Endothelial cell of umbilical vein (primary cell): Measurements from ENCODE around the gene ADH1B. TPM values are rescaled to one million over a fixed set of nuclear protein-coding genes. Genes with fewer than 3 reads are reported as not detected.

Experiments
- BruUV-seq: library from RNA; stranded (reverse); fragments of 400-500 nt; replicated peaks from 2 replicates; lab custom pipeline; 2021; lab: Mats Ljungman, UMichigan
- CTCF ChIA-PET: fragments of 300-600, 350-600 bp; sonication (Branson Sonifier 250); formaldehyde crosslinking; loops from one replicate; lab custom pipeline; 2021; ENCODE audit warnings: antibody characterized with exemption, inconsistent platforms; lab: Charles Lee
- POLR2A ChIA-PET: fragments of 300-600, 350-600 bp; sonication (Branson Sonifier 250); formaldehyde crosslinking; loops from one replicate; lab custom pipeline; 2021; ENCODE audit warnings: antibody characterized with exemption, inconsistent platforms; lab: Charles Lee
- DNase-seq: peaks from one replicate; pipeline ENCODE4 v3.0.0-alpha.2; 2011; ENCODE audit warnings: low read depth, low spot score
- FAIRE-seq: peaks from 2 replicates; lab custom pipeline; 2011; peaks lifted over from hg19 to GRCh38; lab: Jason Lieb, UNC
- H2AFZ ChIP-seq: 2 replicates; pipeline ENCODE4 v1.6.0; 2012; ENCODE audit warnings: low read depth, low read length, control low read depth, inconsistent platforms
- H3K27ac ChIP-seq: 2 replicates; pipeline ENCODE4 v1.5.1; 2011; ENCODE audit warnings: low read depth, mild to moderate bottlenecking, control low read depth, low read length, moderate library complexity; ENCODE audit not compliant: insufficient read depth
- H3K27me3 ChIP-seq, 2 experiments: 2 replicates each; pipeline versions ENCODE4 v1.6.0 to v1.6.1; 2011; ENCODE audit warnings: low read length in 2 of 2, mixed read lengths in 1 of 2; ENCODE audit not compliant: control insufficient read depth in 2 of 2, insufficient read depth in 2 of 2
- H3K36me3 ChIP-seq, 2 experiments: 2 replicates in 1 of 2; 3 replicates in 1 of 2; pipeline ENCODE4 v1.5.1; 2011; ENCODE audit warnings: low read length in 2 of 2, mild to moderate bottlenecking in 1 of 2, moderate library complexity in 1 of 2; ENCODE audit not compliant: control insufficient read depth in 2 of 2, insufficient read depth in 2 of 2; ENCODE audit errors: extremely low read depth in 1 of 2
- H3K4me1 ChIP-seq: 3 replicates; pipeline ENCODE4 v1.5.1; 2011; ENCODE audit warnings: mild to moderate bottlenecking, low read length; ENCODE audit not compliant: control insufficient read depth, insufficient read depth; ENCODE audit errors: extremely low read depth
- H3K4me2 ChIP-seq: 2 replicates; pipeline ENCODE4 v1.6.1; 2011; ENCODE audit warnings: low read length, control low read depth, mixed read lengths; ENCODE audit not compliant: insufficient read depth
- H3K4me3 ChIP-seq, 3 experiments: fragments of 200-600 bp in 1 of 3; sonication (generic), shearing (Covaris generic) in 1 of 3; replicated peaks in 1 of 3; 2 replicates each; pipeline ENCODE4 v1.5.1; 2011 to 2016; ENCODE audit warnings: control low read depth in 3 of 3, low read length in 3 of 3, mild to moderate bottlenecking in 2 of 3, inconsistent platforms in 1 of 3, low read depth in 1 of 3, moderate library complexity in 1 of 3; ENCODE audit not compliant: insufficient read depth in 1 of 3
- H3K79me2 ChIP-seq: 2 replicates; pipeline ENCODE4 v1.6.0; 2012; ENCODE audit warnings: low read length, inconsistent platforms; ENCODE audit not compliant: control insufficient read depth, insufficient read depth
- H3K9ac ChIP-seq: replicated peaks from 2 replicates; pipeline ENCODE3; 2011; ENCODE audit warnings: low read length, control low read depth; ENCODE audit not compliant: insufficient read depth; ENCODE audit errors: extremely low read depth
- H3K9me1 ChIP-seq: replicated peaks from 3 replicates; pipeline ENCODE4 v1.6.0; 2011; ENCODE audit warnings: mild to moderate bottlenecking, low read length; ENCODE audit not compliant: control insufficient read depth, insufficient read depth; ENCODE audit errors: extremely low read depth
- H3K9me3 ChIP-seq: replicated peaks from 2 replicates; pipeline ENCODE4 v1.5.1; 2012; ENCODE audit warnings: low read length, inconsistent platforms; ENCODE audit not compliant: control insufficient read depth, insufficient read depth
- H4K20me1 ChIP-seq: replicated peaks from 2 replicates; pipeline ENCODE3; 2011; ENCODE audit warnings: mild to moderate bottlenecking, low read length; ENCODE audit not compliant: control insufficient read depth, insufficient read depth; ENCODE audit errors: extremely low read depth
- CTCF ChIP-seq, 2 donors: IDR thresholded peaks; 1 replicate in 1 of 2; 2 replicates in 1 of 2; pipeline ENCODE4 v1.5.1; 2011; ENCODE audit warnings: low read length in 2 of 2, mild to moderate bottlenecking in 2 of 2, moderate library complexity in 2 of 2, control low read depth in 1 of 2, inconsistent platforms in 1 of 2, low read depth in 1 of 2; ENCODE audit not compliant: insufficient read depth in 1 of 2; ENCODE audit errors: extremely low read depth in 1 of 2
- EZH2 ChIP-seq: IDR thresholded peaks from 2 replicates; pipeline ENCODE4 v1.6.1; 2012; ENCODE audit warnings: borderline replicate concordance, low read depth, mild to moderate bottlenecking, moderate library complexity, low read length, inconsistent platforms; ENCODE audit not compliant: severe bottlenecking
- FOS ChIP-seq: IDR thresholded peaks from 2 replicates; pipeline ENCODE4 v1.6.1; 2011; ENCODE audit warnings: mild to moderate bottlenecking, low read length, moderate library complexity, borderline replicate concordance; ENCODE audit not compliant: insufficient read depth
- GATA2 ChIP-seq: IDR thresholded peaks from 2 replicates; pipeline ENCODE4 v1.7.0; 2011; ENCODE audit warnings: low read depth, mild to moderate bottlenecking, moderate library complexity, mixed read lengths, low read length; ENCODE audit not compliant: insufficient read length, insufficient read depth
- JUN ChIP-seq: IDR thresholded peaks from 2 replicates; pipeline ENCODE4 v1.6.1; 2011; ENCODE audit warnings: borderline replicate concordance, low read depth; ENCODE audit not compliant: insufficient read length, insufficient read depth
- MAX ChIP-seq: IDR thresholded peaks from 2 replicates; pipeline ENCODE4 v1.6.1; 2011; ENCODE audit not compliant: insufficient read depth, insufficient read length
- MYC ChIP-seq: IDR thresholded peaks from one replicate; pipeline ENCODE4 v1.6.1; 2011; ENCODE audit warnings: mild to moderate bottlenecking, low read depth, low read length
- POLR2A ChIP-seq: IDR thresholded peaks from 2 replicates; pipeline ENCODE4 v1.6.1; 2012; ENCODE audit warnings: low read depth, mild to moderate bottlenecking, control low read depth, low read length
- POLR2AphosphoS5 ChIP-seq: IDR thresholded peaks from 2 replicates; pipeline ENCODE4 v1.6.1; 2012; ENCODE audit warnings: low read depth, mild to moderate bottlenecking, control low read depth, low read length, moderate library complexity; ENCODE audit not compliant: insufficient read depth
- dilution Hi-C: fragments of 300-500 bp; cut with MboI; formaldehyde crosslinking; loops from one replicate; pipeline ENCODE4 v1.15.0; 2019; ENCODE audit warnings: low sequenced_read_pairs; ENCODE audit not compliant: extremely low pct_ligation_motif_present
- intact Hi-C: fragments of 100-400 bp; cut with micrococcal nuclease; formaldehyde crosslinking; loops from one replicate; pipeline ENCODE4 v1.10.0; 2022
- polyA plus RNA-seq, 4 experiments: library from polyadenylated mRNA; depleted of rRNA in 3 of 4; stranded (reverse) in 3 of 4; unstranded in 1 of 4; fragments of >200 nt; gene quantifications; 2 replicates each; pipeline versions ENCODE4 v1.2.1 to v1.2.3, GENCODE V29; 2011 to 2012; ENCODE audit warnings: missing spikeins in 1 of 4
- total RNA-seq: library from RNA; stranded (reverse); gene quantifications from 2 replicates; pipeline ENCODE4 v1.2.3, GENCODE V29; 2021

ADH1B gene
- total and polyA plus RNA-seq, 2 donors (not counting 3 experiments of a cell fraction or from before 2014, with no cell fraction given), result not detected

GRCh38 chr4:99361899-99362275 is 40.7 kb upstream of the ADH1B start:
- Histone ChIP-seq H3K36me3 (no peaks in the 10 kb centered on the region), H3K9me1 (no peaks in the 10 kb centered on the region), H3K9ac (no peak overlapping the region), H3K27me3 (no peaks in the 10 kb centered on the region), H3K79me2 (no peaks in the 10 kb centered on the region), H3K4me3 (no peak overlapping the region), H4K20me1 (no peaks in the 10 kb centered on the region), H3K27ac (no peak overlapping the region), H3K4me1 (no peaks in the 10 kb centered on the region), H3K9me3 (no peaks in the 10 kb centered on the region), H3K4me2 (no peak overlapping the region), H2AFZ (no peak overlapping the region)
- ChIA-PET POLR2A (no interaction called here), CTCF (no interaction called here)
- dilution Hi-C loops, result no loop called here
- intact Hi-C loops, result no loop called here
- no peak for TF ChIP-seq EZH2
- TF ChIP-seq CTCF (IDR thresholded peaks at IDR 0.05; ENCODE audit: extremely low read depth in 1 of 2, insufficient read depth in 1 of 2, low read depth in 1 of 2, low read length in 2 of 2), result no peak
- no peak for TF ChIP-seq JUN
- no peak for TF ChIP-seq POLR2A
- TF ChIP-seq GATA2, result no peak
- TF ChIP-seq MYC, result no peak
- no TSS peak for BruUV-seq
- no peak for FAIRE-seq
- no peak for DNase-seq

GRCh38 chr4:99361268-99361898 is 40.2 kb upstream of the ADH1B start:
- POLR2A ChIA-PET, result no interaction called here

More at GRCh38 chr4:99361268-99361898, 40.2 kb upstream of the ADH1B start:
- no TSS peak for BruUV-seq
- Histone ChIP-seq H4K20me1 (no peaks in the 10 kb centered on the region), H3K4me3 (no peak overlapping the region), H3K27me3 (no peaks in the 10 kb centered on the region), H3K9me1 (no peaks in the 10 kb centered on the region), H3K36me3 (no peaks in the 10 kb centered on the region), H3K4me1 (no peaks in the 10 kb centered on the region), H3K79me2 (no peaks in the 10 kb centered on the region), H3K27ac (no peak overlapping the region), H3K9me3 (no peaks in the 10 kb centered on the region), H3K9ac (no peak overlapping the region), H2AFZ (no peak overlapping the region), H3K4me2 (no peak overlapping the region)
- CTCF ChIA-PET, result no interaction called here
- intact Hi-C loops, result no loop called here
- DNase-seq, result no peak
- TF ChIP-seq EZH2 (no peak), CTCF (IDR thresholded peaks at IDR 0.05; ENCODE audit: extremely low read depth in 1 of 2, insufficient read depth in 1 of 2, low read depth in 1 of 2, low read length in 2 of 2) (no peak), MAX (no peak), FOS (no peak), GATA2 (no peak), POLR2AphosphoS5 (no peak), JUN (no peak), POLR2A (no peak)
- dilution Hi-C loops, result no loop called here
- no peak for FAIRE-seq
